ENCODE measurements around the gene RUNX2. TPM values are rescaled to one million over a fixed set of nuclear protein-coding genes. Genes with fewer than 3 reads are reported as not detected.

RUNX2 gene
- total and polyA plus RNA-seq, 2 experiments from 2014 or later, result 0.66 to 1.7 TPM

DNA sequence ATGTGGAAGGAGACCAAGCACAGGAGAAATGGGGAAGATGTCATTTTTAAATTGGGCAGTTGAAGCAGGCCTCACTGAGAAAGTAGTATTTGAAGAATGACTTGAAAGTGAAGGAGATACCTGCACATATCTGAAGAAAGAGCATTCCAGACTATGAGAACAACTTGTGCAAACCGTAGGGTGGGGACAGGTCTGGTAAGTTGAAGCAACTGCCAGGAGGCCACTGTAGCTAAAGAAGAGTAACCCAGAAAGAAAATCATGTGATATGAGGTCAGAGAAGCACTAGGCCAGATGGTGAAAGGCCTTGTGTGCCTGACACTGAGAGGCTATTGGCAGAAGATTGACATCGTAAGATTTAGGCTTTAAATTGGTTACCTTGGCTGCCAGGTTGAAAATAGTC is 54.3 kb downstream of the RUNX2 start:
- Histone ChIP-seq H3F3A (replicated peaks; ENCODE audit: low read depth) (no peaks in the 10 kb centered on the region), H3K79me2 (replicated peaks; ENCODE audit: insufficient read depth) (no peaks in the 10 kb centered on the region), H3K4me1 (ENCODE audit: insufficient read depth) (peaks cover 11% of the 10 kb centered on the region), H3K27me3 (ENCODE audit: insufficient read depth) (no peaks in the 10 kb centered on the region), H4K20me1 (replicated peaks; ENCODE audit: insufficient read depth) (no peaks in the 10 kb centered on the region), H2AFZ (no peak overlapping the region), H3K9me2 (ENCODE audit: insufficient read depth) (no peaks in the 10 kb centered on the region), H3K4me2 (no peak overlapping the region), H3K27ac (ENCODE audit: low read depth) (no peak overlapping the region), H3K4me3 (no peak overlapping the region), H3K36me3 (ENCODE audit: insufficient read depth) (no peaks in the 10 kb centered on the region)
- peaks cover 4% of the 10 kb centered on the region for H3K4me1 Mint-ChIP-seq
- peaks cover 7% of the 10 kb centered on the region for H3K27me3 Mint-ChIP-seq (ENCODE audit: insufficient read depth, low read depth, poor library complexity)
- no peaks in the 10 kb centered on the region for H3K9me3 Mint-ChIP-seq
- DNase-seq (ENCODE audit: low spot score) (no peak), ATAC-seq (no peak)
- no peak for TF ChIP-seq NANOG (IDR thresholded peaks at IDR 0.05; ENCODE audit: borderline replicate concordance)
- no peak for TF ChIP-seq POLR2AphosphoS5 (IDR thresholded peaks at IDR 0.05; ENCODE audit: low read depth)
- no peaks in the 10 kb centered on the region for H3K36me3 Mint-ChIP-seq (ENCODE audit: low read depth)
- H3K4me3 Mint-ChIP-seq, result no peak overlapping the region
- H3K27ac Mint-ChIP-seq, result no peak overlapping the region

DNA sequence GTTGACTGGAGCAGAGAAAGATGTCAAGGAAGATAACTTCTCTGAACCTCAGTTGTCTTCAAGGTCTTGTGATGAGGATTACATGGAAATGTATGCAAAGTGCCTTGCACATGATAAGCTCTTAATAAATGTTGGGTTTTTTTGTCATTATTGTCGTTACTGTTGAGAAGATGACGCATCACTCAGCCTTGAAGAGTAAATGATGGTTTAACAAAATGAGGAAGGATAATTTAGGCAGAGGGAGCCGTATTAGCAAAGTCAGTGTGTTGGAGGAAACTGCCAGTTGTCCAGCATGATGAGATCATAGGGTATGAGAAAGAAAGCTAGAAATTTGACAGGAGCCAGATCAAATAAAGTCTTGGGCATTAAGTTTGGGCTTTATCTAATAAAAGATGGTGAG is 58.4 kb downstream of the RUNX2 start:
- no peaks in the 10 kb centered on the region for H3K9me2 ChIP-seq (ENCODE audit: insufficient read depth)
- no peak overlapping the region for H2AFZ ChIP-seq
- DNase-seq (ENCODE audit: low spot score), result no peak
- no peaks in the 10 kb centered on the region for H3K79me2 ChIP-seq (replicated peaks; ENCODE audit: insufficient read depth)
- Mint-ChIP-seq H3K9me3 (no peaks in the 10 kb centered on the region), H3K36me3 (ENCODE audit: low read depth) (no peaks in the 10 kb centered on the region), H3K27ac (no peak overlapping the region), H3K4me3 (no peak overlapping the region), H3K27me3 (ENCODE audit: insufficient read depth, low read depth, poor library complexity) (no peaks in the 10 kb centered on the region), H3K4me1 (no peaks in the 10 kb centered on the region)
- H3K27me3 ChIP-seq (ENCODE audit: insufficient read depth), result no peaks in the 10 kb centered on the region
- no peak overlapping the region for H3K4me3 ChIP-seq
- no peak overlapping the region for H3K4me2 ChIP-seq
- no peaks in the 10 kb centered on the region for H3K36me3 ChIP-seq (ENCODE audit: insufficient read depth)
- TF ChIP-seq, protein P1, sequence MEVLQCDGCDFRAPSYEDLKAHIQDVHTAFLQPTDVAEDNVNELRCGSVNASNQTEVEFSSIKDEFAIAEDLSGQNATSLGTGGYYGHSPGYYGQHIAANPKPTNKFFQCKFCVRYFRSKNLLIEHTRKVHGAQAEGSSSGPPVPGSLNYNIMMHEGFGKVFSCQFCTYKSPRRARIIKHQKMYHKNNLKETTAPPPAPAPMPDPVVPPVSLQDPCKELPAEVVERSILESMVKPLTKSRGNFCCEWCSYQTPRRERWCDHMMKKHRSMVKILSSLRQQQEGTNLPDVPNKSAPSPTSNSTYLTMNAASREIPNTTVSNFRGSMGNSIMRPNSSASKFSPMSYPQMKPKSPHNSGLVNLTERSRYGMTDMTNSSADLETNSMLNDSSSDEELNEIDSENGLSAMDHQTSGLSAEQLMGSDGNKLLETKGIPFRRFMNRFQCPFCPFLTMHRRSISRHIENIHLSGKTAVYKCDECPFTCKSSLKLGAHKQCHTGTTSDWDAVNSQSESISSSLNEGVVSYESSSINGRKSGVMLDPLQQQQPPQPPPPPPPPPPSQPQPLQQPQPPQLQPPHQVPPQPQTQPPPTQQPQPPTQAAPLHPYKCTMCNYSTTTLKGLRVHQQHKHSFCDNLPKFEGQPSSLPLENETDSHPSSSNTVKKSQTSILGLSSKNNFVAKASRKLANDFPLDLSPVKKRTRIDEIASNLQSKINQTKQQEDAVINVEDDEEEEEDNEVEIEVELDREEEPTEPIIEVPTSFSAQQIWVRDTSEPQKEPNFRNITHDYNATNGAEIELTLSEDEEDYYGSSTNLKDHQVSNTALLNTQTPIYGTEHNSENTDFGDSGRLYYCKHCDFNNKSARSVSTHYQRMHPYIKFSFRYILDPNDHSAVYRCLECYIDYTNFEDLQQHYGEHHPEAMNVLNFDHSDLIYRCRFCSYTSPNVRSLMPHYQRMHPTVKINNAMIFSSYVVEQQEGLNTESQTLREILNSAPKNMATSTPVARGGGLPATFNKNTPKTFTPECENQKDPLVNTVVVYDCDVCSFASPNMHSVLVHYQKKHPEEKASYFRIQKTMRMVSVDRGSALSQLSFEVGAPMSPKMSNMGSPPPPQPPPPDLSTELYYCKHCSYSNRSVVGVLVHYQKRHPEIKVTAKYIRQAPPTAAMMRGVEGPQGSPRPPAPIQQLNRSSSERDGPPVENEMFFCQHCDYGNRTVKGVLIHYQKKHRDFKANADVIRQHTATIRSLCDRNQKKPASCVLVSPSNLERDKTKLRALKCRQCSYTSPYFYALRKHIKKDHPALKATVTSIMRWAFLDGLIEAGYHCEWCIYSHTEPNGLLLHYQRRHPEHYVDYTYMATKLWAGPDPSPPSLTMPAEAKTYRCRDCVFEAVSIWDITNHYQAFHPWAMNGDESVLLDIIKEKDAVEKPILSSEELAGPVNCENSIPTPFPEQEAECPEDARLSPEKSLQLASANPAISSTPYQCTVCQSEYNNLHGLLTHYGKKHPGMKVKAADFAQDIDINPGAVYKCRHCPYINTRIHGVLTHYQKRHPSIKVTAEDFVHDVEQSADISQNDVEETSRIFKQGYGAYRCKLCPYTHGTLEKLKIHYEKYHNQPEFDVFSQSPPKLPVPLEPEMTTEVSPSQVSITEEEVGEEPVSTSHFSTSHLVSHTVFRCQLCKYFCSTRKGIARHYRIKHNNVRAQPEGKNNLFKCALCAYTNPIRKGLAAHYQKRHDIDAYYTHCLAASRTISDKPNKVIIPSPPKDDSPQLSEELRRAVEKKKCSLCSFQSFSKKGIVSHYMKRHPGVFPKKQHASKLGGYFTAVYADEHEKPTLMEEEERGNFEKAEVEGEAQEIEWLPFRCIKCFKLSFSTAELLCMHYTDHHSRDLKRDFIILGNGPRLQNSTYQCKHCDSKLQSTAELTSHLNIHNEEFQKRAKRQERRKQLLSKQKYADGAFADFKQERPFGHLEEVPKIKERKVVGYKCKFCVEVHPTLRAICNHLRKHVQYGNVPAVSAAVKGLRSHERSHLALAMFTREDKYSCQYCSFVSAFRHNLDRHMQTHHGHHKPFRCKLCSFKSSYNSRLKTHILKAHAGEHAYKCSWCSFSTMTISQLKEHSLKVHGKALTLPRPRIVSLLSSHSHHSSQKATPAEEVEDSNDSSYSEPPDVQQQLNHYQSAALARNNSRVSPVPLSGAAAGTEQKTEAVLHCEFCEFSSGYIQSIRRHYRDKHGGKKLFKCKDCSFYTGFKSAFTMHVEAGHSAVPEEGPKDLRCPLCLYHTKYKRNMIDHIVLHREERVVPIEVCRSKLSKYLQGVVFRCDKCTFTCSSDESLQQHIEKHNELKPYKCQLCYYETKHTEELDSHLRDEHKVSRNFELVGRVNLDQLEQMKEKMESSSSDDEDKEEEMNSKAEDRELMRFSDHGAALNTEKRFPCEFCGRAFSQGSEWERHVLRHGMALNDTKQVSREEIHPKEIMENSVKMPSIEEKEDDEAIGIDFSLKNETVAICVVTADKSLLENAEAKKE (CRISPR knock-in tag; IDR thresholded peaks at IDR 0.05), result no peak
- TF ChIP-seq JUNB (IDR thresholded peaks at IDR 0.05; ENCODE audit: unreplicated experiment) (no peak), CREB1 (CRISPR knock-in tag; IDR thresholded peaks at IDR 0.05; ENCODE audit: low read depth) (no peak), ZNF114 (CRISPR knock-in tag; IDR thresholded peaks at IDR 0.05) (no peak)
- H4K20me1 ChIP-seq (replicated peaks; ENCODE audit: insufficient read depth), result no peaks in the 10 kb centered on the region
- no peaks in the 10 kb centered on the region for H3K4me1 ChIP-seq (ENCODE audit: insufficient read depth)
- H3K27ac ChIP-seq (ENCODE audit: low read depth), result no peak overlapping the region
- no peak for ATAC-seq
- H3F3A ChIP-seq (replicated peaks; ENCODE audit: low read depth), result no peaks in the 10 kb centered on the region
